ENCODE measurements around the gene AGAP5. TPM values are rescaled to one million over a fixed set of nuclear protein-coding genes. Genes with fewer than 3 reads are reported as not detected.

The AGAP5 gene
- polyA plus RNA-seq, 3 donors, result 0.23 to 8.9 (median 0.44) TPM

GRCh38 chr10:73625004-73625883 is 72.7 kb downstream of the AGAP5 start:
- DNase-seq, result no peak
- H3K36me3 Mint-ChIP-seq, result no peaks in the 10 kb centered on the region
- H3K27me3 Mint-ChIP-seq (ENCODE audit: low read depth in 3 of 3), result peaks cover 0 to 3% (median 0%) of the 10 kb centered on the region in 3 donors
- H3K4me1 Mint-ChIP-seq, result peaks cover 14% of the 10 kb centered on the region
- TF ChIP-seq CTCF (IDR thresholded peaks at IDR 0.05), result no peak
- H3K4me3 Mint-ChIP-seq, result peak overlapping the region; percentile 96 to 99
- peak overlapping the region in 1 of 2 donors; percentile 86 for H3K27ac ChIP-seq (ENCODE audit: low read depth in 1 of 2, low read length in 2 of 2)
- no peaks in the 10 kb centered on the region for H3K27me3 ChIP-seq (ENCODE audit: control insufficient read depth in 2 of 2, insufficient read depth in 2 of 2, low read length in 2 of 2)
- H3K27ac Mint-ChIP-seq, result peak overlapping the region; percentile 28 to 99 (median 96)
- intact Hi-C loops (cut with micrococcal nuclease), result no loop called here
- 0% methylated on average over 28 of the region's 46 CpGs for WGBS (ENCODE audit: insufficient coverage)
- no peaks in the 10 kb centered on the region for H3K9me3 ChIP-seq (replicated peaks in 1 of 2; ENCODE audit: control insufficient read depth in 1 of 2, insufficient read depth in 1 of 2, low read length in 2 of 2)
- H3K9me3 Mint-ChIP-seq, result no peaks in the 10 kb centered on the region
- no peaks in the 10 kb centered on the region for H4K20me1 ChIP-seq (ENCODE audit: insufficient read depth, low read length)
- H3K79me2 ChIP-seq (ENCODE audit: insufficient read depth, low read length), result peaks cover 4% of the 10 kb centered on the region
- H3K36me3 ChIP-seq (replicated peaks in 1 of 2; ENCODE audit: control insufficient read depth in 1 of 2, insufficient read depth in 2 of 2, low read length in 2 of 2), result no peaks in the 10 kb centered on the region
- peak overlapping the region; percentile 93 for H3K4me2 ChIP-seq (replicated peaks; ENCODE audit: extremely low read depth, low read length, poor library complexity, severe bottlenecking)
- H3K4me1 ChIP-seq (ENCODE audit: control insufficient read depth in 1 of 2, insufficient read depth in 2 of 2, low read length in 2 of 2), result peaks cover 16 to 17% of the 10 kb centered on the region in 2 donors
- peak overlapping the region; percentile 87 for H3K9ac ChIP-seq (ENCODE audit: insufficient read depth, low read length, poor library complexity, severe bottlenecking)
- peak overlapping the region; percentile 99 for H2AFZ ChIP-seq (ENCODE audit: insufficient read depth, low read depth, low read length, poor library complexity, severe bottlenecking)
- H3K4me3 ChIP-seq (replicated peaks in 1 of 3; ENCODE audit: low read depth in 2 of 3, low read length in 3 of 3), result peak overlapping the region; percentile 73 to 89 (median 87)

Small RNA genes lying within 50 kb of the gene (small RNA-seq; reads per million reads assigned to genes)
- gene AC022400.4 (ENCODE audit: insufficient read length, low read depth), result not detected
- not detected for gene RNA5SP320 (ENCODE audit: insufficient read length, low read depth)

Other genes starting within 250 kb of the AGAP5 start
- 10 to 100 TPM in 1 of 3 donors, 1 to 10 TPM in 2; 4.8 to 18.9 (median 6.5) TPM for gene PPP3CB, start 202.1 kb downstream of the AGAP5 start, polyA plus RNA-seq
- 1 to 10 TPM in 1 of 3 donors, under 1 TPM in 2; 0.28 to 2.4 (median 0.55) TPM for gene USP54, start 106.8 kb downstream of the AGAP5 start, polyA plus RNA-seq
- gene MYOZ1, start 56.6 kb downstream of the AGAP5 start, polyA plus RNA-seq, result not detected
- gene SYNPO2L, start 42.1 kb downstream of the AGAP5 start, polyA plus RNA-seq, result not detected
- gene SEC24C, start 46.3 kb upstream of the AGAP5 start, polyA plus RNA-seq, result 10 to 100 TPM; 25.7 to 65.8 (median 44.8) TPM
- gene CHCHD1, start 83.9 kb upstream of the AGAP5 start, polyA plus RNA-seq, result 10 to 100 TPM; 15.0 to 85.0 (median 72.3) TPM
- gene ZSWIM8, start 87.5 kb upstream of the AGAP5 start, polyA plus RNA-seq, result 100 to 1,000 TPM in 1 of 3 donors, 10 to 100 TPM in 1, 1 to 10 TPM in 1; 7.8 to 150 (median 19.2) TPM
- gene NDST2, start 113.5 kb upstream of the AGAP5 start, polyA plus RNA-seq, result 10 to 100 TPM; 22.7 to 59.1 (median 25.6) TPM
- gene CAMK2G, start 176.4 kb upstream of the AGAP5 start, polyA plus RNA-seq, result 10 to 100 TPM in 1 of 3 donors, 1 to 10 TPM in 2; 1.7 to 60.7 (median 3.0) TPM
- 1 to 10 TPM in 1 of 3 donors, under 1 TPM in 2; 0.16 to 1.5 (median 0.43) TPM for gene PLAU, start 213.0 kb upstream of the AGAP5 start, polyA plus RNA-seq